GM12878 (cell line): ENCODE data around the gene NFASC. TPM values are rescaled to one million over a fixed set of nuclear protein-coding genes. Genes with fewer than 3 reads are reported as not detected.

ENCODE experiments used
- ATAC-seq: fragments of 200-7000 bp; cut with Tn5 transposase; 3 replicates; pipeline ENCODE4 v1.9.1; 2020; ENCODE audit warnings: mild to moderate bottlenecking, moderate library complexity
- BruUV-seq: library from RNA; stranded (reverse); fragments of 400-500 nt; replicated peaks from 2 replicates; lab custom pipeline; 2021; lab: Mats Ljungman, UMichigan
- CTCF ChIA-PET: fragments of 300-600 bp; sonication (Branson Sonifier 250); formaldehyde crosslinking; extraction: SDS; loops from one replicate; lab custom pipeline; 2021; ENCODE audit warnings: inconsistent platforms; lab: Yijun Ruan, JAX
- POLR2A ChIA-PET: fragments of 350-600 bp; formaldehyde crosslinking; extraction: SDS; loops from one replicate; lab custom pipeline; 2021; ENCODE audit warnings: inconsistent platforms; lab: Charles Lee
- RAD21 ChIA-PET: fragments of 300-600 bp; sonication (Branson Sonifier 250); formaldehyde crosslinking; loops from one replicate; lab custom pipeline; 2023; ENCODE audit warnings: antibody characterized with exemption; ENCODE audit not compliant: unreplicated experiment; lab: Charles Lee
- SMC1A ChIA-PET: fragments of 300-600 bp; sonication (Branson Sonifier 250); formaldehyde crosslinking; loops from one replicate; lab custom pipeline; 2023; ENCODE audit not compliant: unreplicated experiment, uncharacterized antibody; lab: Charles Lee
- DNase-seq: peaks from one replicate; pipeline ENCODE4 v3.0.0-alpha.2; 2011; ENCODE audit warnings: low read depth, low spot score
- FAIRE-seq: peaks from 3 replicates; lab custom pipeline; 2011; peaks lifted over from hg19 to GRCh38; lab: Jason Lieb, UNC
- H2AFZ ChIP-seq: 2 replicates; pipeline ENCODE4 v1.6.0; 2011; ENCODE audit warnings: low read depth, low read length, control low read depth; ENCODE audit not compliant: control insufficient read depth
- H3K27ac ChIP-seq: 2 replicates; pipeline ENCODE4 v1.5.1; 2011; ENCODE audit warnings: control low read depth; ENCODE audit not compliant: control insufficient read depth, insufficient read depth
- H3K27me3 ChIP-seq, 2 experiments: replicated peaks in 1 of 2; 2 replicates each; pipeline versions ENCODE4 v1.6.0 to v1.6.1; 2011; ENCODE audit warnings: low read length in 1 of 2; ENCODE audit not compliant: control insufficient read depth in 2 of 2, insufficient read depth in 2 of 2
- H3K36me3 ChIP-seq, 2 experiments: 2 replicates each; pipeline ENCODE4 v1.5.1; 2011; ENCODE audit warnings: low read length in 1 of 2; ENCODE audit not compliant: control insufficient read depth in 2 of 2, insufficient read depth in 2 of 2
- H3K4me1 ChIP-seq: 2 replicates; pipeline ENCODE4 v1.6.1; 2011; ENCODE audit warnings: mild to moderate bottlenecking, low read length, moderate library complexity, mixed read lengths; ENCODE audit not compliant: control insufficient read depth, insufficient read depth
- H3K4me2 ChIP-seq: 2 replicates; pipeline ENCODE4 v1.6.0; 2011; ENCODE audit warnings: control low read depth; ENCODE audit not compliant: control insufficient read depth, insufficient read depth
- H3K4me3 ChIP-seq: fragments of 200-600 bp; sonication (generic); 2 replicates; pipeline ENCODE4 v1.5.1; 2016
- H3K79me2 ChIP-seq: 2 replicates; pipeline ENCODE4 v1.6.0; 2011; ENCODE audit warnings: low read length; ENCODE audit not compliant: control insufficient read depth, insufficient read depth
- H3K9ac ChIP-seq: 2 replicates; pipeline ENCODE4 v1.8.0; 2011; ENCODE audit warnings: low read length, control low read depth, mixed read lengths; ENCODE audit not compliant: control insufficient read depth, insufficient read depth
- H3K9me3 ChIP-seq: replicated peaks from 3 replicates; pipeline ENCODE4 v1.5.1; 2011; ENCODE audit warnings: mild to moderate bottlenecking, low read length; ENCODE audit not compliant: control insufficient read depth, insufficient read depth
- H4K20me1 ChIP-seq: 2 replicates; pipeline ENCODE4 v1.6.0; 2011; ENCODE audit not compliant: control insufficient read depth, insufficient read depth
- CBX5 ChIP-seq: sonication (generic); IDR thresholded peaks from 2 replicates; pipeline ENCODE4 v1.6.1; 2016; ENCODE audit warnings: low read depth, moderate library complexity, mild to moderate bottlenecking, inconsistent platforms
- ESRRA ChIP-seq: IDR thresholded peaks from 2 replicates; pipeline ENCODE4 v1.6.1; 2012; ENCODE audit warnings: mild to moderate bottlenecking, low read length, improper control_type of control experiment
- GABPA ChIP-seq: IDR thresholded peaks from 2 replicates; pipeline ENCODE4 v1.6.1; 2014; ENCODE audit warnings: antibody characterized with exemption, low read depth, mild to moderate bottlenecking, inconsistent platforms
- IKZF1 ChIP-seq: fragments of 450-650 bp; conservative IDR thresholded peaks from 2 replicates; pipeline ENCODE4 v1.6.1; 2017; ENCODE audit warnings: antibody characterized with exemption, mild to moderate bottlenecking
- KAT2A ChIP-seq: conservative IDR thresholded peaks from 2 replicates; pipeline ENCODE4 v1.6.1; 2011; ENCODE audit warnings: low read depth, low read length; ENCODE audit not compliant: control insufficient read depth
- NFIC ChIP-seq: IDR thresholded peaks from 2 replicates; pipeline ENCODE4 v1.6.1; 2012; ENCODE audit warnings: low read depth, mild to moderate bottlenecking, inconsistent platforms, low read length, moderate library complexity
- NR2C1 ChIP-seq: fragments of 450-650 bp; IDR thresholded peaks from 2 replicates; pipeline ENCODE4 v1.6.1; 2017; ENCODE audit warnings: antibody characterized with exemption, mild to moderate bottlenecking, moderate library complexity
- RAD51 ChIP-seq: fragments of 450-650 bp; IDR thresholded peaks from 2 replicates; pipeline ENCODE4 v1.6.1; 2016; ENCODE audit warnings: moderate library complexity, mild to moderate bottlenecking, inconsistent platforms
- SUPT20H ChIP-seq: IDR thresholded peaks from 2 replicates; pipeline ENCODE4 v1.6.1; 2011; ENCODE audit warnings: low read depth, mild to moderate bottlenecking, low read length, moderate library complexity, borderline replicate concordance; ENCODE audit not compliant: control insufficient read depth
- TCF12 ChIP-seq: IDR thresholded peaks from 2 replicates; pipeline ENCODE4 v1.6.1; 2011; ENCODE audit warnings: low read depth, mild to moderate bottlenecking, low read length
- ZSCAN29 ChIP-seq: fragments of 450-650 bp; IDR thresholded peaks from 2 replicates; pipeline ENCODE4 v1.6.1; 2017; ENCODE audit warnings: mild to moderate bottlenecking, moderate library complexity
- ZZZ3 ChIP-seq: IDR thresholded peaks from 2 replicates; pipeline ENCODE4 v1.6.1; 2011; ENCODE audit warnings: low read depth; ENCODE audit not compliant: control insufficient read depth, insufficient read length
- WGBS: methylation state at CpG from one replicate; pipeline ENCODE4 v1.1.6; 2016; ENCODE audit warnings: low lambda C conversion rate; ENCODE audit not compliant: insufficient replicate concordance, insufficient coverage; ENCODE audit errors: missing lambda C conversion rate; 5-methylcytosine and 5-hydroxymethylcytosine counted together
- in situ Hi-C: fragments of 300-500 bp; cut with MboI; formaldehyde crosslinking; loops from 9 replicates; pipeline ENCODE4 v1.14.3; 2018; ENCODE audit warnings: mixed read lengths
- intact Hi-C: fragments of 100-400 bp; cut with micrococcal nuclease; formaldehyde crosslinking; loops from one replicate; pipeline ENCODE4 v1.14.2; 2022; ENCODE audit not compliant: unreplicated experiment
- polyA plus RNA-seq, 11 experiments: library from polyadenylated mRNA; depleted of rRNA in 4 of 11; unstranded in 6 of 11; stranded (reverse) in 5 of 11; fragments of >200 nt; fragmentation: Nextera tagmentation in 4 of 11; fragmentation: Illumina TruSeq in 1 of 11; extraction: Ambion mirVana in 4 of 11; extraction: Trizol in 1 of 11; gene quantifications; 1 replicate in 1 of 11; 2 replicates in 10 of 11; pipeline versions ENCODE4 v1.2.1 to v1.2.3, GENCODE V29; 2011 to 2016; ENCODE audit warnings: inconsistent platforms in 2 of 11, missing spikeins in 2 of 11, low read depth in 1 of 11
- total RNA-seq, 4 experiments: library from RNA; depleted of rRNA in 3 of 4; stranded (reverse); fragments of >200 nt in 3 of 4; fragmentation: Illumina TruSeq in 1 of 4; extraction: Trizol in 1 of 4; gene quantifications; 2 replicates each; pipeline versions ENCODE4 v1.2.1 to v1.2.3, GENCODE V29; 2013 to 2021
- TF ChIP-seq, protein P1 (sequence below): fragments of 450-650 bp; formaldehyde crosslinking; IDR thresholded peaks from 2 replicates; pipeline ENCODE4 v1.4.0; 2020; ENCODE audit warnings: mild to moderate bottlenecking, moderate library complexity

The NFASC gene
- total and polyA plus RNA-seq, 10 of the 15 experiments (the other 5 are each of a cell fraction or from before 2014, with no cell fraction given) = 0.04 to 0.31 (median 0.12) TPM; not detected in 4

DNA sequence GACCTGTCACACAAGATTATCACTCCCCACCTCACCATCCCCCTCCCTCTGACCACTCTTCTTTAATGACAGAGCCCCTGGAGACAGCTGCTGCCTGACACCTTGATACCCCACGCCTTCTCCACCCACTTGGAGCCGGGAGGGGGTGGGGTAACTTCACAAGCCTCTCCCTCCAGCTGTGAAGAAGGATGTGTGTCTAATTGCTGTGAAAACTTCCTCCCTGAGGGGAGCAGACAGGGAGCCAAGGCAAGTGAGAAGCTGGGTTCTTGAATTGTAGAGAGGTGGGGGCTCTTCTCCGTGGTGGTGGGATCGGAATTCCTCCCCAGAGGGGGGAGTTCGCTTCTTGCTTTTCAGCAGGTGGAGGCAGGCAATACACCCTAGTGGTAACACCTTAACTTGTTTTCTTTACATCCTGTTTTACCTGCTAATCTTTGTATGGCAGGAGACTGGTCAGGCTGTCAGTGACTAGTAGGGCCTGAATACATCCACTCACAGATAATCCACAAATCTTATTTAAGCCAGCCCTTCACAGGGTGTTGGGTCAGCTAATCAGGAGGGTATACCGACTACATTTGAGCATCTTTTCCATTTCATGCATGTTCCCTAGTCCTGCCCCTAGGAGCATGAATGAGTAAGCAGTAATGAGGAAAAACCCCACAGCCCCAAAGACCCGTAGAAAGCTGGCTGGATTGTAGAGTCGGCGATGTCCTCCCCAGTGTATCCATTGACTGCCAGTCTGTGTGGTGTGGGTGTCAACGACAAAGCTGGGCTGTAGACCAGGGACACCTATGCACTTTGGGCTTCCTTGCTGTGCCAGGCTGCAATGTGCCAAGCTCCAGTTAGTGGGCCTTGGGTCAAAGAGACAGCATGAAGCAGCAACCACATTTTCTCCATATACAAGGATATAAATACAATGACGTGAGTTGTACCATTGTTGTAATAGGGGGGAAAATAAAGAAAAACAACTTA is 57.3 kb downstream of the NFASC start:
- no TSS peak for BruUV-seq
- no peak overlapping the region for H2AFZ ChIP-seq
- POLR2A ChIA-PET = no interaction called here
- TF ChIP-seq ZZZ3 (no peak), GABPA (no peak), NR2C1 (no peak), RAD51 (no peak), NFIC (no peak), CBX5 (no peak), SUPT20H (no peak), KAT2A (no peak), TCF12 (no peak), ESRRA (no peak), IKZF1 (no peak), ZSCAN29 (no peak)
- TF ChIP-seq, protein P1, sequence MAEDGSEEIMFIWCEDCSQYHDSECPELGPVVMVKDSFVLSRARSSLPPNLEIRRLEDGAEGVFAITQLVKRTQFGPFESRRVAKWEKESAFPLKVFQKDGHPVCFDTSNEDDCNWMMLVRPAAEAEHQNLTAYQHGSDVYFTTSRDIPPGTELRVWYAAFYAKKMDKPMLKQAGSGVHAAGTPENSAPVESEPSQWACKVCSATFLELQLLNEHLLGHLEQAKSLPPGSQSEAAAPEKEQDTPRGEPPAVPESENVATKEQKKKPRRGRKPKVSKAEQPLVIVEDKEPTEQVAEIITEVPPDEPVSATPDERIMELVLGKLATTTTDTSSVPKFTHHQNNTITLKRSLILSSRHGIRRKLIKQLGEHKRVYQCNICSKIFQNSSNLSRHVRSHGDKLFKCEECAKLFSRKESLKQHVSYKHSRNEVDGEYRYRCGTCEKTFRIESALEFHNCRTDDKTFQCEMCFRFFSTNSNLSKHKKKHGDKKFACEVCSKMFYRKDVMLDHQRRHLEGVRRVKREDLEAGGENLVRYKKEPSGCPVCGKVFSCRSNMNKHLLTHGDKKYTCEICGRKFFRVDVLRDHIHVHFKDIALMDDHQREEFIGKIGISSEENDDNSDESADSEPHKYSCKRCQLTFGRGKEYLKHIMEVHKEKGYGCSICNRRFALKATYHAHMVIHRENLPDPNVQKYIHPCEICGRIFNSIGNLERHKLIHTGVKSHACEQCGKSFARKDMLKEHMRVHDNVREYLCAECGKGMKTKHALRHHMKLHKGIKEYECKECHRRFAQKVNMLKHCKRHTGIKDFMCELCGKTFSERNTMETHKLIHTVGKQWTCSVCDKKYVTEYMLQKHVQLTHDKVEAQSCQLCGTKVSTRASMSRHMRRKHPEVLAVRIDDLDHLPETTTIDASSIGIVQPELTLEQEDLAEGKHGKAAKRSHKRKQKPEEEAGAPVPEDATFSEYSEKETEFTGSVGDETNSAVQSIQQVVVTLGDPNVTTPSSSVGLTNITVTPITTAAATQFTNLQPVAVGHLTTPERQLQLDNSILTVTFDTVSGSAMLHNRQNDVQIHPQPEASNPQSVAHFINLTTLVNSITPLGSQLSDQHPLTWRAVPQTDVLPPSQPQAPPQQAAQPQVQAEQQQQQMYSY (CRISPR knock-in tag) = no peak
- H4K20me1 ChIP-seq = no peaks in the 10 kb centered on the region; the same call in 1 of the 2 replicates
- ATAC-seq (no peak), FAIRE-seq (no peak), DNase-seq (no peak)
- 26% methylated on average over 11 of the region's 11 CpGs for WGBS
- H3K4me1 ChIP-seq = no peaks in the 10 kb centered on the region
- intact Hi-C loops (no loop called here), in situ Hi-C loops (no loop called here)
- no peaks in the 10 kb centered on the region for H3K79me2 ChIP-seq
- CTCF ChIA-PET = no interaction called here
- no peak overlapping the region for H3K9ac ChIP-seq
- no peaks in the 10 kb centered on the region for H3K9me3 ChIP-seq
- no peaks in the 10 kb centered on the region for H3K36me3 ChIP-seq
- H3K4me3 ChIP-seq = no peak overlapping the region
- SMC1A ChIA-PET = no interaction called here
- H3K27me3 ChIP-seq = peaks cover 0 to 2% of the 10 kb centered on the region in 2 experiments
- RAD21 ChIA-PET = no interaction called here
- H3K27ac ChIP-seq = no peak overlapping the region
- no peak overlapping the region for H3K4me2 ChIP-seq
